Nephron (organoid): ENCODE data around the gene FOXF2.

Experiments
- H3K27ac Mint-ChIP-seq, 3 experiments: 2 replicates each; pipeline ENCODE4 v1.8.0; 2020; ENCODE audit warnings: mixed read lengths in 3 of 3, mild to moderate bottlenecking in 2 of 3, moderate library complexity in 1 of 3
- H3K27me3 Mint-ChIP-seq: 2 replicates; pipeline ENCODE4 v1.8.0; 2021; ENCODE audit warnings: low read depth, mild to moderate bottlenecking, moderate library complexity, mixed read lengths
- H3K36me3 Mint-ChIP-seq: 2 replicates; pipeline ENCODE4 v1.8.0; 2020; ENCODE audit warnings: low read depth, mixed read lengths
- H3K4me1 Mint-ChIP-seq: 2 replicates; pipeline ENCODE4 v1.8.0; 2020; ENCODE audit warnings: mixed read lengths
- H3K4me3 Mint-ChIP-seq, 3 experiments: 2 replicates each; pipeline ENCODE4 v1.8.0; 2020; ENCODE audit warnings: mild to moderate bottlenecking in 3 of 3, mixed read lengths in 3 of 3, moderate library complexity in 2 of 3
- H3K9me3 Mint-ChIP-seq: 2 replicates; pipeline ENCODE4 v1.8.0; 2020; ENCODE audit warnings: mixed read lengths
- CTCF ChIP-seq, 3 experiments: fragments of 200-600 bp; sonication (generic); IDR thresholded peaks; one replicate each; pipeline ENCODE4 v1.5.0; 2021; ENCODE audit warnings: antibody characterized with exemption in 3 of 3; ENCODE audit not compliant: unreplicated experiment in 3 of 3

FOXF2 gene

GRCh38 chr6:1439349-1439748, 50.0 kb downstream of the FOXF2 start:
- Mint-ChIP-seq H3K36me3 (no peaks in the 10 kb centered on the region), H3K4me1 (no peaks in the 10 kb centered on the region), H3K27me3 (peaks cover 58% of the 10 kb centered on the region), H3K27ac (no peak overlapping the region), H3K9me3 (peaks cover 5% of the 10 kb centered on the region), H3K4me3 (no peak overlapping the region)
- TF ChIP-seq CTCF (IDR thresholded peaks at IDR 0.05; ENCODE audit: unreplicated experiment in 3 of 3): no peak

- no peaks in the 10 kb centered on the region for H3K9me3 Mint-ChIP-seq
- peaks cover 31% of the 10 kb centered on the region for H3K27me3 Mint-ChIP-seq
- H3K4me1 Mint-ChIP-seq: no peaks in the 10 kb centered on the region
- no peaks in the 10 kb centered on the region for H3K36me3 Mint-ChIP-seq
- H3K4me3 Mint-ChIP-seq: no peak overlapping the region
- no peak for TF ChIP-seq CTCF (IDR thresholded peaks at IDR 0.05; ENCODE audit: unreplicated experiment in 3 of 3)
- no peak overlapping the region for H3K27ac Mint-ChIP-seq
Observed at GRCh38 chr6:1442929-1443328, 53.6 kb downstream of the FOXF2 start.
